B cell (primary cell): ENCODE measurements around the gene ITPKB. TPM values are rescaled to one million over a fixed set of nuclear protein-coding genes. Genes with fewer than 3 reads are reported as not detected.

Experiments
- ATAC-seq: fragments of 200-7000 bp; cut with Tn5 transposase; one replicate; pipeline ENCODE4 v1.10.0; 2021; ENCODE audit warnings: low read depth, mild to moderate bottlenecking, moderate number of reproducible peaks, moderate library complexity
- CTCF ChIA-PET: fragments of 350-600 bp; sonication (Branson Sonifier 250); formaldehyde crosslinking; loops from one replicate; lab custom pipeline; 2021; ENCODE audit warnings: antibody characterized with exemption, inconsistent platforms; lab: Charles Lee
- POLR2A ChIA-PET: fragments of 350-600 bp; sonication (Branson Sonifier 250); formaldehyde crosslinking; loops from one replicate; lab custom pipeline; 2021; ENCODE audit warnings: antibody characterized with exemption; lab: Charles Lee
- DNase-seq: peaks from one replicate; pipeline ENCODE4 v3.0.0; 2013
- H2AFZ ChIP-seq: 2 replicates; pipeline ENCODE4 v1.6.1; 2012; ENCODE audit warnings: mild to moderate bottlenecking, low read depth, low read length; ENCODE audit not compliant: insufficient read depth, poor library complexity, severe bottlenecking
- H3K27ac ChIP-seq, 2 donors: 1 replicate in 1 of 2; 2 replicates in 1 of 2; pipeline ENCODE4 v1.5.1; 2012 to 2013; ENCODE audit warnings: low read length in 2 of 2, mild to moderate bottlenecking in 2 of 2, moderate library complexity in 1 of 2
- H3K27me3 ChIP-seq, 4 experiments: fragments of 200-600 bp in 1 of 4; sonication (generic) in 1 of 4; replicated peaks in 1 of 4; 1 replicate in 2 of 4; 2 replicates in 2 of 4; pipeline versions ENCODE4 v1.6.1 to v1.7.0; 2013 to 2016; ENCODE audit warnings: low read length in 3 of 4, mild to moderate bottlenecking in 2 of 4, mixed read lengths in 1 of 4, moderate library complexity in 1 of 4; ENCODE audit not compliant: insufficient read depth in 4 of 4, control insufficient read depth in 3 of 4; ENCODE audit errors: control extremely low read depth in 1 of 4
- H3K36me3 ChIP-seq, 2 experiments: replicated peaks in 1 of 2; 1 replicate in 1 of 2; 2 replicates in 1 of 2; pipeline versions ENCODE4 v1.6.1 to v1.7.1; 2013; ENCODE audit warnings: low read length in 1 of 2; ENCODE audit not compliant: insufficient read depth in 2 of 2, control insufficient read depth in 1 of 2; ENCODE audit errors: control extremely low read depth in 1 of 2, extremely low read depth in 1 of 2
- H3K4me1 ChIP-seq, 2 donors: fragments of 200-600 bp in 1 of 2; sonication (generic) in 1 of 2; 1 replicate in 1 of 2; 2 replicates in 1 of 2; pipeline versions ENCODE4 v1.5.1 to v1.6.1; 2013 to 2017; ENCODE audit warnings: low read length in 2 of 2; ENCODE audit not compliant: control insufficient read depth in 2 of 2, insufficient read depth in 2 of 2
- H3K4me2 ChIP-seq: replicated peaks from 2 replicates; pipeline ENCODE3; 2012; ENCODE audit warnings: mild to moderate bottlenecking, low read depth, low read length; ENCODE audit not compliant: poor library complexity, severe bottlenecking
- H3K4me3 ChIP-seq, 5 experiments: fragments of 200-600 bp in 1 of 5; sonication (generic) in 1 of 5; 1 replicate in 3 of 5; 2 replicates in 2 of 5; pipeline versions ENCODE4 v1.5.1 to v1.7.0; 2011 to 2016; ENCODE audit warnings: low read length in 4 of 5, mild to moderate bottlenecking in 4 of 5, low read depth in 2 of 5, control low read depth in 1 of 5, moderate library complexity in 1 of 5; ENCODE audit not compliant: insufficient read depth in 1 of 5; ENCODE audit errors: control extremely low read depth in 1 of 5, extremely low read depth in 1 of 5
- H3K79me2 ChIP-seq: fragments of 200-600 bp; sonication (generic); one replicate; pipeline ENCODE4 v1.6.0; 2016; ENCODE audit warnings: low read length; ENCODE audit not compliant: control insufficient read depth, insufficient read depth
- H3K9ac ChIP-seq: fragments of 200-600 bp; sonication (generic); 2 replicates; pipeline ENCODE4 v1.6.1; 2017; ENCODE audit warnings: mild to moderate bottlenecking, low read length, moderate library complexity
- H3K9me3 ChIP-seq, 3 donors: one replicate each; pipeline versions ENCODE4 v1.6.1 to v1.7.1; 2013; ENCODE audit warnings: low read length in 2 of 3; ENCODE audit not compliant: control insufficient read depth in 2 of 3, insufficient read depth in 1 of 3; ENCODE audit errors: control extremely low read depth in 1 of 3
- H4K20me1 ChIP-seq: 2 replicates; pipeline ENCODE4 v1.6.0; 2012; ENCODE audit warnings: mild to moderate bottlenecking, low read length; ENCODE audit not compliant: insufficient read depth, control insufficient read depth, poor library complexity, severe bottlenecking
- H3K27ac Mint-ChIP-seq: one replicate; pipeline ENCODE4 v1.8.0; 2021; ENCODE audit warnings: mixed read lengths
- H3K27me3 Mint-ChIP-seq: one replicate; pipeline ENCODE4 v1.8.0; 2021; ENCODE audit warnings: mixed read lengths
- H3K4me1 Mint-ChIP-seq: one replicate; pipeline ENCODE4 v1.8.0; 2021; ENCODE audit warnings: mixed read lengths
- H3K4me3 Mint-ChIP-seq: one replicate; pipeline ENCODE4 v1.8.0; 2021; ENCODE audit warnings: mixed read lengths
- H3K9me3 Mint-ChIP-seq: one replicate; pipeline ENCODE4 v1.8.0; 2022; ENCODE audit warnings: mixed read lengths; ENCODE audit not compliant: insufficient read depth
- EZH2 ChIP-seq: IDR thresholded peaks from 2 replicates; pipeline ENCODE4 v1.6.1; 2012; ENCODE audit warnings: borderline replicate concordance, low read depth, mild to moderate bottlenecking, moderate library complexity, low read length; ENCODE audit not compliant: insufficient read depth, poor library complexity, severe bottlenecking
- whole genome bisulfite sequencing: methylation state at CpG from one replicate; pipeline ENCODE4 v1.1.5; 2013; ENCODE audit warnings: missing lambda C conversion rate; ENCODE audit not compliant: insufficient coverage; 5-methylcytosine and 5-hydroxymethylcytosine counted together
- intact Hi-C: fragments of 100-400 bp; cut with micrococcal nuclease; formaldehyde crosslinking; loops from one replicate; pipeline ENCODE4 v1.10.0; 2022
- polyA plus RNA-seq: library from polyadenylated mRNA; depleted of rRNA; stranded (reverse); fragments of >200 nt; gene quantifications from 2 replicates; pipeline ENCODE4 v1.2.3, GENCODE V29; 2012
- total RNA-seq, 2 donors: library from RNA; stranded (reverse); fragments of 120-200 nt in 1 of 2; gene quantifications; 1 replicate in 1 of 2; 2 replicates in 1 of 2; pipeline versions ENCODE4 v1.2.3 to v1.2.4, GENCODE V29; 2013 to 2022
- TF ChIP-seq, protein P1 (sequence below): fragments of 200-600 bp; IDR thresholded peaks from one replicate; pipeline ENCODE4 v1.8.0; 2022; ENCODE audit warnings: antibody characterized with exemption, mild to moderate bottlenecking

ITPKB gene
- total and polyA plus RNA-seq, 2 donors (not counting 1 experiment from before 2014, with no cell fraction given), result 21.8 to 93.5 TPM

GRCh38 chr1:226672339-226672762 lies 66.7 kb downstream of the ITPKB start:
- Histone ChIP-seq H3K27ac (peak overlapping the region in 1 of 2 donors; percentile 94), H3K36me3 (peaks cover 0 to 23% of the 10 kb centered on the region in 2 experiments), H3K9me3 (no peaks in the 10 kb centered on the region), H3K4me1 (peaks cover 59 to 73% of the 10 kb centered on the region in 2 donors), H3K27me3 (no peaks in the 10 kb centered on the region), H3K79me2 (peaks cover 92% of the 10 kb centered on the region), H3K9ac (no peak overlapping the region), H3K4me3 (no peak overlapping the region), H3K4me2 (peak overlapping the region; percentile 84), H4K20me1 (peaks cover 20% of the 10 kb centered on the region), H2AFZ (no peak overlapping the region)
- ChIA-PET CTCF (interaction anchor here (1.3 to 2.5 kb wide), 4 partner anchors 9 to 28 kb away, joined by 3 to 10 read pairs (median 6); no protein-coding TSS in a partner anchor), POLR2A (interaction anchor here (0.8 to 1.6 kb wide), 2 partner anchors 9 to 11 kb away, joined by 3 to 8 read pairs; no protein-coding TSS in a partner anchor)
- H3K9me3 Mint-ChIP-seq, result no peaks in the 10 kb centered on the region
- ATAC-seq, result no peak
- peaks cover 89% of the 10 kb centered on the region for H3K4me1 Mint-ChIP-seq
- DNase-seq, result no peak
- WGBS, result 80% methylated on average over 2 of the region's 4 CpGs
- peak overlapping the region; percentile 71 for H3K27ac Mint-ChIP-seq
- H3K4me3 Mint-ChIP-seq, result peak overlapping the region; percentile 94
- intact Hi-C loops, result no loop called here
- H3K27me3 Mint-ChIP-seq, result no peaks in the 10 kb centered on the region
- no peak for TF ChIP-seq EZH2

- TF ChIP-seq, protein P1, sequence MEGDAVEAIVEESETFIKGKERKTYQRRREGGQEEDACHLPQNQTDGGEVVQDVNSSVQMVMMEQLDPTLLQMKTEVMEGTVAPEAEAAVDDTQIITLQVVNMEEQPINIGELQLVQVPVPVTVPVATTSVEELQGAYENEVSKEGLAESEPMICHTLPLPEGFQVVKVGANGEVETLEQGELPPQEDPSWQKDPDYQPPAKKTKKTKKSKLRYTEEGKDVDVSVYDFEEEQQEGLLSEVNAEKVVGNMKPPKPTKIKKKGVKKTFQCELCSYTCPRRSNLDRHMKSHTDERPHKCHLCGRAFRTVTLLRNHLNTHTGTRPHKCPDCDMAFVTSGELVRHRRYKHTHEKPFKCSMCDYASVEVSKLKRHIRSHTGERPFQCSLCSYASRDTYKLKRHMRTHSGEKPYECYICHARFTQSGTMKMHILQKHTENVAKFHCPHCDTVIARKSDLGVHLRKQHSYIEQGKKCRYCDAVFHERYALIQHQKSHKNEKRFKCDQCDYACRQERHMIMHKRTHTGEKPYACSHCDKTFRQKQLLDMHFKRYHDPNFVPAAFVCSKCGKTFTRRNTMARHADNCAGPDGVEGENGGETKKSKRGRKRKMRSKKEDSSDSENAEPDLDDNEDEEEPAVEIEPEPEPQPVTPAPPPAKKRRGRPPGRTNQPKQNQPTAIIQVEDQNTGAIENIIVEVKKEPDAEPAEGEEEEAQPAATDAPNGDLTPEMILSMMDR, result no peak
- TF ChIP-seq EZH2, result no peak
- 87% methylated on average over 3 of the region's 5 CpGs for WGBS
- peaks cover 89% of the 10 kb centered on the region for H3K4me1 Mint-ChIP-seq
- peaks cover 93% of the 10 kb centered on the region for H3K79me2 ChIP-seq
- H3K27ac ChIP-seq, result no peak overlapping the region
- H3K36me3 ChIP-seq, result peaks cover 0 to 28% of the 10 kb centered on the region in 2 experiments
- H3K9me3 ChIP-seq, result no peaks in the 10 kb centered on the region
- intact Hi-C loops, result no loop called here
- H3K27me3 ChIP-seq, result no peaks in the 10 kb centered on the region
- H3K4me1 ChIP-seq, result peaks cover 58 to 73% of the 10 kb centered on the region in 2 donors
- ATAC-seq (no peak), DNase-seq (no peak)
- H3K9ac ChIP-seq, result no peak overlapping the region
- ChIA-PET CTCF (interaction anchor here (1.2 to 2.2 kb wide), 5 partner anchors 8 to 39 kb away, joined by 3 to 7 read pairs (median 3); no protein-coding TSS in a partner anchor), POLR2A (interaction anchor here (0.8 kb wide), 1 partner anchor 12 kb away, joined by 3 read pairs; no protein-coding TSS in a partner anchor)
- H3K4me3 ChIP-seq, result no peak overlapping the region
- H4K20me1 ChIP-seq, result peaks cover 30% of the 10 kb centered on the region
- H3K4me3 Mint-ChIP-seq, result peak overlapping the region; percentile 30
- H3K9me3 Mint-ChIP-seq, result no peaks in the 10 kb centered on the region
- H3K27ac Mint-ChIP-seq, result no peak overlapping the region
- H3K4me2 ChIP-seq, result peak overlapping the region; percentile 25
- no peak overlapping the region for H2AFZ ChIP-seq
- no peaks in the 10 kb centered on the region for H3K27me3 Mint-ChIP-seq
Measured at GRCh38 chr1:226671277-226671676, 67.8 kb downstream of the ITPKB start.
